Right lobe of liver (tissue), 6 donors: ENCODE results near the gene GULP1. TPM values are rescaled to one million over a fixed set of nuclear protein-coding genes. Genes with fewer than 3 reads are reported as not detected.

Source experiments
- ATAC-seq, 4 donors: fragments of 200-7000 bp; cut with Tn5 transposase; one replicate each; pipeline ENCODE4 v1.9.1; 2020; ENCODE audit warnings: mild to moderate bottlenecking in 4 of 4, moderate library complexity in 4 of 4
- DNase-seq, 3 donors: peaks; one replicate each; pipeline ENCODE4 v3.0.0-alpha.2; 2020
- H3K27ac ChIP-seq, 3 donors: fragments of 200-600 bp; one replicate each; pipeline ENCODE4 v1.8.0; 2022
- H3K27me3 ChIP-seq, 2 donors: fragments of 200-600 bp; one replicate each; pipeline ENCODE4 v1.8.0; 2022
- H3K36me3 ChIP-seq, 4 donors: fragments of 200-600 bp; sonication (generic) in 1 of 4; one replicate each; pipeline versions ENCODE4 v1.5.1 to v1.8.0; 2017 to 2022; ENCODE audit warnings: control low read depth in 1 of 4
- H3K4me1 ChIP-seq, 4 donors: fragments of 200-600 bp; sonication (generic) in 1 of 4; one replicate each; pipeline versions ENCODE4 v1.5.1 to v1.8.0; 2017 to 2022; ENCODE audit warnings: control low read depth in 1 of 4
- H3K4me3 ChIP-seq, 3 donors: fragments of 200-600 bp; one replicate each; pipeline ENCODE4 v1.8.0; 2022
- H3K9me3 ChIP-seq, 4 donors: fragments of 200-600 bp; sonication (generic) in 1 of 4; one replicate each; pipeline versions ENCODE4 v1.5.1 to v1.8.0; 2017 to 2022; ENCODE audit warnings: control low read depth in 1 of 4
- CTCF ChIP-seq, 4 donors: fragments of 200-600 bp in 3 of 4; fragments of 450-650 bp in 1 of 4; IDR thresholded peaks; one replicate each; pipeline versions ENCODE4 v1.5.1 to v1.8.0; 2016 to 2022; ENCODE audit warnings: antibody characterized with exemption in 4 of 4, mild to moderate bottlenecking in 2 of 4
- POLR2A ChIP-seq: fragments of 450-650 bp; IDR thresholded peaks from one replicate; pipeline ENCODE4 v1.6.1; 2017; ENCODE audit warnings: antibody characterized with exemption, mild to moderate bottlenecking
- WGBS: methylation state at CpG from one replicate; pipeline ENCODE4 v1.1.6; 2018; ENCODE audit warnings: low coverage, low lambda C conversion rate; ENCODE audit not compliant: insufficient coverage; ENCODE audit errors: missing lambda C conversion rate; 5-methylcytosine and 5-hydroxymethylcytosine counted together
- intact Hi-C, 2 donors: fragments of 100-400 bp; cut with DNase I; formaldehyde crosslinking; loops; one replicate each; pipeline versions ENCODE4 v1.11.2 to v1.14.1; 2022
- total RNA-seq, 6 experiments: library from RNA; depleted of rRNA in 2 of 6; stranded (reverse); fragments of >200 nt in 2 of 6; fragmentation: NEBNext Ultra II Directional in 3 of 6; extraction: Animal tissue kit (Norgen Biotek cat#: 25700) in 3 of 6; gene quantifications; one replicate each; pipeline versions ENCODE4 v1.1.0 to v1.2.4, GENCODE V29; 2016 to 2023
- donor health status: DM: no; HTN: yes; CAD: no.
- donor health status: DM: no; HTN: no; CAD: no.
- donor health status: DM: no; HTN: no; CAD: no.
- donor health status: DM: no; HTN: yes; CAD: no.
- donor health status: DM: no; HTN: yes; CAD: no.

The GULP1 gene
- total RNA-seq, 6 experiments from 2014 or later: 0.42 to 4.4 (median 0.89) TPM

DNA sequence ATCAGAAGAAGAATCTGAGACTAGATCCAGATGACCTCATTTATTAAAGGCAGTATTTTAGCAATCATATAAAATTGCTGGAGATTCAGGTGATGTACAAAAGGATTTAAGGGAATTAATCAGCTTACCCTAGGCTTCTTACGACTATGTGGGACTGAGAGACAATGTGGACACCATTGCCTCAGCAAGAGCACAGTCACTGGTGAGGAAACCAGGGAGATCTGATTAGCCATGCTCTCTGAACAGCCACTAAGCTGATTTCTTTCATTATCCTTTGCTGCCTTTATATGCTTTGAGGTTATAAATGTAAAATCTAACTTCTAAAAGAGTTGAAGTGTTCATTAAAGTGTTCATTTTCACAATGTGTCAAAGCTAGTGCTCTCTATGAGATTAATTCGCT is 22.7 kb upstream of the GULP1 start:
- H3K27me3 ChIP-seq: no peaks in the 10 kb centered on the region
- no peak overlapping the region for H3K4me3 ChIP-seq
- no peaks in the 10 kb centered on the region for H3K36me3 ChIP-seq
- WGBS: 58% methylated on average over 2 of the region's 2 CpGs
- DNase-seq (no peak), ATAC-seq (no peak)
- intact Hi-C loops: no loop called here
- H3K4me1 ChIP-seq: no peaks in the 10 kb centered on the region
- H3K27ac ChIP-seq: no peak overlapping the region
- no peak for TF ChIP-seq POLR2A
- no peak for TF ChIP-seq CTCF (IDR thresholded peaks at IDR 0.05)
- no peaks in the 10 kb centered on the region for H3K9me3 ChIP-seq

DNA sequence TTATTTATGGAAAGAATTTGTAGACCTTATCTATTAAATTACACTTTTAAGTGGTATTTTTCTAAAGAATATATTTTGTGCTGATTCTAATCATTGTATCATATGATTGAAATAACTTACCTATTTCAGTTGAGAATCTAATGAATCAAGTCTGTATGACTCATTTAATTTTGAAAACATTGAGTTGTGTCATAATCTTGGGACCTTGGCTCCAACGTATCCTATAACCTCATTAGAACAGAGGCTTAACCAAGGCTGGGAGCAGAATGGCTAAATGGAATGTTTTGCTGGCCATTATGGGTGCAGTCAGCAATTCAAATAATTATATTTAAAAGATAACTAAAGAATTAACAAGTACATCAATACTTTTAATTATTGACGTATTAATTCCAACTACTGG is 19.6 kb upstream of the GULP1 start:
- ATAC-seq: no peak
- no peaks in the 10 kb centered on the region for H3K36me3 ChIP-seq
- DNase-seq: no peak
- no peaks in the 10 kb centered on the region for H3K27me3 ChIP-seq
- intact Hi-C loops: no loop called here
- TF ChIP-seq POLR2A (no peak), CTCF (IDR thresholded peaks at IDR 0.05) (no peak)
- no peaks in the 10 kb centered on the region for H3K9me3 ChIP-seq
- WGBS: 60% methylated on average over 2 of the region's 2 CpGs
- H3K4me1 ChIP-seq: no peaks in the 10 kb centered on the region
- no peak overlapping the region for H3K4me3 ChIP-seq
- no peak overlapping the region for H3K27ac ChIP-seq

- Histone ChIP-seq H3K9me3 (no peaks in the 10 kb centered on the region), H3K36me3 (no peaks in the 10 kb centered on the region), H3K4me3 (no peak overlapping the region), H3K27me3 (peaks cover 0 to 6% of the 10 kb centered on the region in 2 donors), H3K27ac (no peak overlapping the region), H3K4me1 (no peaks in the 10 kb centered on the region)
- no peak for ATAC-seq
- intact Hi-C loops: no loop called here
- DNase-seq: no peak
- WGBS: 19% methylated on average over 1 of the region's 2 CpGs
- TF ChIP-seq CTCF (IDR thresholded peaks at IDR 0.05): no peak
- TF ChIP-seq POLR2A: no peak
Observed at GRCh38 chr2:188274274-188274673, 17.4 kb upstream of the GULP1 start.

GRCh38 chr2:188276255-188276654 is 15.4 kb upstream of the GULP1 start:
- H3K36me3 ChIP-seq: no peaks in the 10 kb centered on the region
- WGBS: 67% methylated on average over 6 of the region's 10 CpGs
- H3K27me3 ChIP-seq: peaks cover 0 to 6% of the 10 kb centered on the region in 2 donors
- ATAC-seq: no peak
- no peaks in the 10 kb centered on the region for H3K9me3 ChIP-seq
- no peak overlapping the region for H3K4me3 ChIP-seq
- DNase-seq: no peak
- H3K27ac ChIP-seq: no peak overlapping the region
- intact Hi-C loops: no loop called here
- H3K4me1 ChIP-seq: peaks cover 0 to 4% (median 0%) of the 10 kb centered on the region in 4 donors
- TF ChIP-seq CTCF (IDR thresholded peaks at IDR 0.05) (no peak), POLR2A (no peak)

DNA sequence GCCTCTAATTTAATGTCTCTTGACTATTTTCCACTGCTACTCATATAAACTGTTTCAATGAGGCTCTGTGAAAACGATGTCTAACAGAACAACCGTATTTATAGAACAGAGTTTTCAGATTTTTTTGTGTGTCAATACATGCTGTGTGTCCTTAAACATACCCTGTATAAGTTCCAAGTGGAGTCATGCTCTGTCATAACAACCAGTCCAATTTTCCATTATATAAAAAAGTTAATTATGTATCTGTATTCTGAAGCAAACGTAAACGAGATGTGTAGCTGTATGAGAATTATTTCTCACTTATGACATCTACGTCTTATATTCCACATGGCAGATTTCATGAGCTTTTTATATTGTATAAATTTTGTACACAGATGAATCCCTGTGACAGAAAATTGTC is 13.9 kb upstream of the GULP1 start:
- Histone ChIP-seq H3K4me1 (peaks cover 0 to 4% (median 0%) of the 10 kb centered on the region in 4 donors), H3K4me3 (no peak overlapping the region), H3K9me3 (no peaks in the 10 kb centered on the region), H3K27ac (no peak overlapping the region), H3K36me3 (no peaks in the 10 kb centered on the region), H3K27me3 (peaks cover 0 to 6% of the 10 kb centered on the region in 2 donors)
- 60% methylated on average over 5 of the region's 5 CpGs for WGBS
- intact Hi-C loops: no loop called here
- ATAC-seq (no peak), DNase-seq (no peak)
- TF ChIP-seq CTCF (IDR thresholded peaks at IDR 0.05) (no peak), POLR2A (no peak)
